ENCODE data around the gene ATOSB. TPM values are rescaled to one million over a fixed set of nuclear protein-coding genes. Genes with fewer than 3 reads are reported as not detected.
"Not testable (repeated sequence)": the region's sequence is repeated elsewhere in the genome, so short reads cannot be mapped to it uniquely, and the experiment has no call there.

ATOSB gene
- total RNA-seq, 1 donor = 21.2 TPM

DNA sequence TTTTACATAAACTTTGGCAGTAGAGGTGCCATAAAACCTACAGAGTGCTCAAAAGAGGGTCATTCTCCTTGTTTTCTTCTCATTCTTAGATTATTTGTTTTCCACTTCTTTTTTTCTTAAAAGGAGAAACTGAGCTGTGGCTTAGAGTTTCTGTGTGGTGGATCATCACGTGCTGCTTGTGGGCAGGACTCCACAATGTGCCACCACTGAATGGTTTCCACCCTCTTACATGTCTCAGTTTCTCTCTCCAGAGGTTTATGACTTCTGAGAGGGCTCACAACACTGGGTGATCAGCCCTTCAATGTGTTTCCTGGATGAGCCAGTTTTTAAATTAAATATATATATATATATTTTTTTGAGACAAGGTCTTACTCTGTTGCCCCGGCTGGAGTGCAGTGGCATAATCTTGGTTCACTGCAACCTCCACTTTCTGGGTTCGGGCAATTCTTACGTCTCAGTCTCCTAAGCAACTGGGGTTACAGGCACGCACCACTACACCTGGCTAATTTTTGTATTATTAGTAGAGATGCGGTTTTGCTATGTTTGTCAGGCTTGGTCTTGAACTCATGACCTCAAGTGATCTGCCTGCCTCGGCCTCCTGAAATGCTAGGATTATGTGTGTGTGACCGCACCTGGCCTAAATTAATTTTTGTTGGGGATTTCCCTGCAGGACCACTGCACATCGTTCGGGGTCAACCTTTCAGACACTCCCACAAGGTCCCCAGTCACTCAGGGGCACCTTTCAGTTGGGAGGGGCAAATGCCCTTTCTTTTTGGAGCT is 43.0 kb upstream of the ATOSB start:
- no peak overlapping the region for H3K4me3 ChIP-seq (ENCODE audit: low read depth, low read length)
- DNase-seq (ENCODE audit: low read depth) = no peak
- TF ChIP-seq, protein P1, sequence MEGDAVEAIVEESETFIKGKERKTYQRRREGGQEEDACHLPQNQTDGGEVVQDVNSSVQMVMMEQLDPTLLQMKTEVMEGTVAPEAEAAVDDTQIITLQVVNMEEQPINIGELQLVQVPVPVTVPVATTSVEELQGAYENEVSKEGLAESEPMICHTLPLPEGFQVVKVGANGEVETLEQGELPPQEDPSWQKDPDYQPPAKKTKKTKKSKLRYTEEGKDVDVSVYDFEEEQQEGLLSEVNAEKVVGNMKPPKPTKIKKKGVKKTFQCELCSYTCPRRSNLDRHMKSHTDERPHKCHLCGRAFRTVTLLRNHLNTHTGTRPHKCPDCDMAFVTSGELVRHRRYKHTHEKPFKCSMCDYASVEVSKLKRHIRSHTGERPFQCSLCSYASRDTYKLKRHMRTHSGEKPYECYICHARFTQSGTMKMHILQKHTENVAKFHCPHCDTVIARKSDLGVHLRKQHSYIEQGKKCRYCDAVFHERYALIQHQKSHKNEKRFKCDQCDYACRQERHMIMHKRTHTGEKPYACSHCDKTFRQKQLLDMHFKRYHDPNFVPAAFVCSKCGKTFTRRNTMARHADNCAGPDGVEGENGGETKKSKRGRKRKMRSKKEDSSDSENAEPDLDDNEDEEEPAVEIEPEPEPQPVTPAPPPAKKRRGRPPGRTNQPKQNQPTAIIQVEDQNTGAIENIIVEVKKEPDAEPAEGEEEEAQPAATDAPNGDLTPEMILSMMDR (IDR thresholded peaks at IDR 0.05; ENCODE audit: insufficient read depth, low read depth, low read length) = no peak

DNA sequence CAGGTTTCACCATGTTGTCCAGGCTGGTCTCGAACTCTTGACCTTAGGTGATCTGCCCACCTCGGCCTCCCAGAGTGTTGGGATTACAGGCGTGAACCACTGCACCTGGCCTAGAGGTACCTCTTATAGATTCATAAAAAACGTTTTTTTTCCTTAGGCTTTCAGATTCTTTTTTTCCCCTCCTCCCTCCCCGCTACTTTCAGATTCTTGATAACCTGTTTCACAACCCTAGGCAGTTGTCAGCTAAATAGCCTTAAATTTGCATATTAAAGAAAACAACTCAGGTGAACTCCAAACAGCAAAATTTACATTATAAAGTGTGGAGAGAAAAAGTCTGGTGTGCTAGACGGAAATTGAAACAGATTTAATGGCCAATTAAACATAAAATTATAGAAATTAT is 42.2 kb upstream of the ATOSB start:
- H3K4me3 ChIP-seq (ENCODE audit: low read depth, low read length); DNase-seq (ENCODE audit: low read depth): not testable (repeated sequence)

DNA sequence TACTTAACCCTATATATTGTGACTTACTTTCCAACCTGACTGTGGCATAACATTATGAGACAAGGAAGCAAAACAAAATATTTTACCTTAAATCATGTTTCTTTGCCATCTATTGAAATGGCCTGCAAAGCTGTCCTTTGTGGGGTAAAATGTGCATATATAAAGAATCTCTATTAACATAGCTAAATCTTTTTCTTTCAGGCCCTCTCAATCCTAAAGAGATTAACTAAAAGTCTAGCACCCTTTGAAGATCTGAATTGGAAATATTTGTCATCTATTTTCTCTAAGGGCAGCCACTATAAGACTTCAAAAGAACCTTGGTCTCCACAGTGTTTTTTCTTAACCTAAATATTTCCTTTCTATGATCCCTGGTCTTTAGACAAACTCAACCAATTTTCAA is 41.1 kb upstream of the ATOSB start:
- DNase-seq (ENCODE audit: low read depth) = no peak
- H3K4me3 ChIP-seq (ENCODE audit: low read depth, low read length) = no peak overlapping the region
- TF ChIP-seq, protein P1 (IDR thresholded peaks at IDR 0.05; ENCODE audit: insufficient read depth, low read depth, low read length) = no peak

DNA sequence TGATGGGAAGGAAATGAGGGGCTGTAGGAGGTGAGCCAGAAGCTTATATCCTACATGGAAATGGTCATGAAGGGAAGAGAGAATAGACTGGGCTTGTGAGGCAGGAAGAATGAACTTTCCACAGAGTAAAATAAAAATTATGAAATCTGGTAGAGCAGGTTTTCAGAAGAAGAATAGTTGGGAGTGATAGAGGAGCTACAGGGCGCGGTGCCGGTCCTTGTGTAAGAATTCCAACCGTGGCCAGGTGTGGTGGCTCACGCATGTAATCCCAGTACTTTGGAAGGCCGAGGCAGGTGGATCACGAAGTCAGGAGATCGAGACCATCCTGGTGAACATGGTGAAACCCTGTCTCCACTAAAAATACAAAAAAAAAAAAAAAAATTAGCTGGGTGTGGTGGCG is 37.3 kb upstream of the ATOSB start:
- H3K4me3 ChIP-seq (ENCODE audit: low read depth, low read length) = no peak overlapping the region
- no peak for DNase-seq (ENCODE audit: low read depth)
- TF ChIP-seq, protein P1 (IDR thresholded peaks at IDR 0.05; ENCODE audit: insufficient read depth, low read depth, low read length) = no peak

DNA sequence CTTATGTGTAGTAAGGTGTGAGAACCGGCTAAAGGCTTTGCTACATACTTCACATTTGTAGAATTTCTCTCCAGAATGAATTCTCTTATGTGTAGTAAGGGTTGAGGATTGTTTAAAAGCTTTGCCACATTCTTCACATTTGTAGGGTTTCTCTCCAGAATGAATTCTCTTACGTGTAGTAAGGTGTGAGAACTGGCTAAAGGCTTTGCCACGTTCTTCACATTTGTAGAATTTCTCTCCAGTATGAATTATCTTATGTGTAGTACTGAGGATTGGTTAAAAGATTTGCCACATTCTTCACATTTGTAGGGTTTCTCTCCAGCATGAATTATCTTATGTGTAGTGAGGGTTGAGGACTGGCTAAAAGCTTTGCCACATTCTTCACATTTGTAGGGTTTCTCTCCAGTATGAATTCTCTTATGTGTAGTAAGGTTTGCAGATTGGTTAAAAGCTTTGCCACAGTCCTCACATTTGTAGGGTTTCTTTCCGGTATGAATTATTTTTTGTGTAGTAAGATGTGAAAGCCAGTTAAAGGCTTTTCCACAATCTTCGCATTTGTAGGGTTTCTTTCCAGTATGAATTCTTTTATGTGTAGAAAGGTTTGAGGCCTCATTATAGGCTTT is 32.4 kb upstream of the ATOSB start:
- DNase-seq (ENCODE audit: low read depth); H3K4me3 ChIP-seq (ENCODE audit: low read depth, low read length): not testable (repeated sequence)

DNA sequence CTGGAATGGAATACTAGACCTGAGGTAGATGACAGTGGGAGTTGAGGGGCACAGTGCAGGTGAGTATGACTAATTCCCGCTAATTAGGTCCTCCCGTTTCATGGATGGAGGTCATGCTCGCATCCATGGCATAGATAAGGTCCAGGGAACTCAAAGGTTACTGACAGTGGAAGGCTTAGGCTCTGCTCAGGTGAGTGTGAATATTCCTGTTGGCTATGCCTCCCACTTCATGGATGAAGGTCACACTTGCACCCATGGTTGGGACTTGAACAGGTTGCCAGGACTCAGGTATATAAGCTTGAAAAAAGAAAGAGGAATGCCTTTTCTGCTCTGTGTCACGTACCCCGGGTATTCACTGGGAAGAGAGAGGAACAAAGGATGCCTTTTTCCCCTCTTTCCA is 26.4 kb upstream of the ATOSB start:
- TF ChIP-seq, protein P1 (IDR thresholded peaks at IDR 0.05; ENCODE audit: insufficient read depth, low read depth, low read length) = no peak
- DNase-seq (ENCODE audit: low read depth) = no peak
- H3K4me3 ChIP-seq (ENCODE audit: low read depth, low read length) = no peak overlapping the region

DNA sequence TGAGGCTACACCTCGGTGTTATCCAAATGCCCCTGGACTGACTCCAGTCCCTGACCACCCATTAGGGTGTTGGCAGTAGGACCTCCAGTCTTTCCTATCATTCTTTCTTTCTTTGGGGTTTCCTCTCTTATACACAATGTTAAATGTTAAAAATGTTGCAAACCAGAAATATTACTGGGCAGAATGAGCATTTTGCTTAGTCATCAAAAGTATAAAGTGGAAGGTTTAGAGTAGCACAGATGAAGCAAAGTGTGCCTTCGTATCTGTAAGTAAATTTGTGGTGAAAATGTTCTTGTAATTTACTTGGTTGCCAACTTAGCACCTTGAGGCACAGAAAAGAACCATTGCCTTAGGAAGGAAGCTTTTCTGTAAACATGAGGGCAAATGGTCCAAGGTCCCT is 24.4 kb upstream of the ATOSB start:
- no peak overlapping the region for H3K4me3 ChIP-seq (ENCODE audit: low read depth, low read length)
- DNase-seq (ENCODE audit: low read depth) = no peak
- TF ChIP-seq, protein P1 (IDR thresholded peaks at IDR 0.05; ENCODE audit: insufficient read depth, low read depth, low read length) = no peak

DNA sequence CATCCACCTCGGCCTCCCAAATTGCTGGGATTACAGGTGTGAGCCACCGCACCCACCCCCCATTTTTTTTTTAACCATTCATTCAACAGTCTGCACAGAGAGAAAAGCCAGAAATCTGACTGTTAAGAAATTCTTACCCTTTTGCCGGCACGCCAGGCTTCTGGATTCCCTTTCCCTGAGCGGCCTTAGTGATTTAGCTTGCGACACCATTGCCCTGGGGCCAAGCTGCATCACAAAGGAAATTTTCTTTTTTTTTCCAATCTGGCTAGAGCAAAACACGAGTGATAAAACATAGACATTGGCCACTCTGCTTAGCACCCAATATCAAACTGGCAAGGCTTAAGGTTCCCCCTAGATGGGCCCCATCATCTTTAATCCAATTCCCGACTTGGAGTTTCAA is 21.2 kb upstream of the ATOSB start:
- no peak for DNase-seq (ENCODE audit: low read depth)
- TF ChIP-seq, protein P1 (IDR thresholded peaks at IDR 0.05; ENCODE audit: insufficient read depth, low read depth, low read length) = no peak
- H3K4me3 ChIP-seq (ENCODE audit: low read depth, low read length) = no peak overlapping the region

Data from fibroblast of villous mesenchyme (primary cell).